Liver (tissue), 9 donors: ENCODE data around the gene FMO3. TPM values are rescaled to one million over a fixed set of nuclear protein-coding genes. Genes with fewer than 3 reads are reported as not detected.
A peak's percentile ranks its signal among the peaks of the same experiment; 100 is the strongest.

ENCODE experiments used
- DNase-seq: peaks from one replicate; pipeline ENCODE4 v3.0.0-alpha.2; 2017; ENCODE audit warnings: low spot score
- H3K27ac ChIP-seq, 2 donors: one replicate each; pipeline ENCODE4 v1.7.0; 2013; ENCODE audit warnings: inconsistent platforms in 2 of 2, low read length in 2 of 2, control low read depth in 1 of 2, low read depth in 1 of 2, mild to moderate bottlenecking in 1 of 2
- H3K27me3 ChIP-seq, 4 donors: one replicate each; pipeline versions ENCODE4 v1.6.1 to v1.7.0; 2013; ENCODE audit warnings: low read length in 3 of 4, inconsistent platforms in 1 of 4, mild to moderate bottlenecking in 1 of 4, moderate library complexity in 1 of 4; ENCODE audit not compliant: control insufficient read depth in 4 of 4, insufficient read depth in 4 of 4
- H3K36me3 ChIP-seq, 4 donors: one replicate each; pipeline versions ENCODE4 v1.6.1 to v1.7.0; 2013; ENCODE audit warnings: low read length in 3 of 4, mild to moderate bottlenecking in 3 of 4, low read depth in 1 of 4, moderate library complexity in 1 of 4; ENCODE audit not compliant: control insufficient read depth in 4 of 4, insufficient read depth in 3 of 4
- H3K4me1 ChIP-seq, 4 donors: one replicate each; pipeline versions ENCODE4 v1.6.1 to v1.7.0; 2013; ENCODE audit warnings: low read length in 3 of 4, mild to moderate bottlenecking in 3 of 4, moderate library complexity in 1 of 4; ENCODE audit not compliant: control insufficient read depth in 4 of 4, insufficient read depth in 4 of 4
- H3K4me3 ChIP-seq, 3 donors: one replicate each; pipeline versions ENCODE4 v1.6.1 to v1.7.0; 2013; ENCODE audit warnings: low read length in 3 of 3, control low read depth in 1 of 3, low read depth in 1 of 3, mild to moderate bottlenecking in 1 of 3
- H3K9ac ChIP-seq, 2 donors: one replicate each; pipeline ENCODE4 v1.7.0; 2013; ENCODE audit warnings: low read length in 2 of 2, mild to moderate bottlenecking in 2 of 2, moderate library complexity in 2 of 2, control low read depth in 1 of 2, low read depth in 1 of 2
- H3K9me3 ChIP-seq, 4 donors: one replicate each; pipeline versions ENCODE4 v1.6.1 to v1.7.0; 2013; ENCODE audit warnings: low read length in 3 of 4; ENCODE audit not compliant: control insufficient read depth in 4 of 4
- EGR1 ChIP-seq, 2 donors: IDR thresholded peaks; 2 replicates each; pipeline ENCODE4 v1.6.1; 2016 to 2018; ENCODE audit warnings: antibody characterized with exemption in 2 of 2, low read depth in 2 of 2
- FOXA1 ChIP-seq: IDR thresholded peaks from 2 replicates; pipeline ENCODE4 v1.6.1; 2016; ENCODE audit warnings: antibody characterized with exemption
- FOXA2 ChIP-seq: IDR thresholded peaks from 2 replicates; pipeline ENCODE4 v1.6.1; 2016; ENCODE audit warnings: antibody characterized with exemption
- HNF4A ChIP-seq, 2 donors: conservative IDR thresholded peaks; 2 replicates each; pipeline ENCODE4 v1.6.1; 2016; ENCODE audit warnings: antibody characterized with exemption in 2 of 2, mild to moderate bottlenecking in 2 of 2
- HNF4G ChIP-seq: IDR thresholded peaks from 2 replicates; pipeline ENCODE4 v1.6.1; 2016; ENCODE audit warnings: antibody characterized with exemption
- JUND ChIP-seq, 2 donors: IDR thresholded peaks; 2 replicates each; pipeline ENCODE4 v1.6.1; 2016; ENCODE audit warnings: antibody characterized with exemption in 2 of 2
- NR2F2 ChIP-seq: IDR thresholded peaks from 2 replicates; pipeline ENCODE4 v1.6.1; 2016; ENCODE audit warnings: antibody characterized with exemption
- RAD21 ChIP-seq, 2 donors: IDR thresholded peaks; 2 replicates each; pipeline ENCODE4 v1.6.1; 2016; ENCODE audit warnings: antibody characterized with exemption in 2 of 2, mild to moderate bottlenecking in 2 of 2
- RXRA ChIP-seq, 2 donors: IDR thresholded peaks; 2 replicates each; pipeline ENCODE4 v1.6.1; 2017 to 2018; ENCODE audit warnings: antibody characterized with exemption in 2 of 2, mild to moderate bottlenecking in 1 of 2
- SP1 ChIP-seq: IDR thresholded peaks from 2 replicates; pipeline ENCODE4 v1.6.1; 2018; ENCODE audit warnings: antibody characterized with exemption, mild to moderate bottlenecking
- TAF1 ChIP-seq: conservative IDR thresholded peaks from 2 replicates; pipeline ENCODE4 v1.6.1; 2016; ENCODE audit warnings: antibody characterized with exemption, mild to moderate bottlenecking
- YY1 ChIP-seq: IDR thresholded peaks from 2 replicates; pipeline ENCODE4 v1.6.1; 2016; ENCODE audit warnings: antibody characterized with exemption, mild to moderate bottlenecking
- WGBS: extraction: QIAGEN DNeasy Blood & Tissue Kit; methylation state at CpG from one replicate; pipeline ENCODE4 v1.1.7; 2013; 5-methylcytosine and 5-hydroxymethylcytosine counted together
- polyA plus RNA-seq, 2 donors: library from polyadenylated mRNA; stranded (reverse) in 1 of 2; unstranded in 1 of 2; fragments of 200-250 nt in 1 of 2; fragments of >200 nt in 1 of 2; fragmentation: Nextera tagmentation in 1 of 2; extraction: Ambion mirVana in 1 of 2; gene quantifications; one replicate each; pipeline versions ENCODE4 v1.2.1 to v1.2.3, GENCODE V29; 2013 to 2015
- total RNA-seq, 2 donors: library from RNA; depleted of rRNA; stranded (reverse); fragments of >200 nt; gene quantifications; one replicate each; pipeline ENCODE4 v1.2.3, GENCODE V29; 2014
- TF ChIP-seq, protein P1 (sequence below): fragments of 150-350 bp; IDR thresholded peaks from 2 replicates; pipeline ENCODE4 v1.5.1; 2017; ENCODE audit warnings: improper control_type of control experiment, low read depth, low read length; ENCODE audit not compliant: missing input control
- TF ChIP-seq, protein P2 (sequence below): IDR thresholded peaks from 2 replicates; pipeline ENCODE4 v1.6.1; 2016; ENCODE audit warnings: antibody characterized with exemption
- TF ChIP-seq, protein P3 (sequence below): IDR thresholded peaks from 2 replicates; pipeline ENCODE4 v1.6.1; 2016; ENCODE audit warnings: antibody characterized with exemption
- TF ChIP-seq, protein P4 (sequence below): IDR thresholded peaks from 2 replicates; pipeline ENCODE4 v1.6.1; 2016; ENCODE audit warnings: antibody characterized with exemption, mild to moderate bottlenecking
- TF ChIP-seq, protein P5 (sequence below): IDR thresholded peaks from 2 replicates; pipeline ENCODE4 v1.6.1; 2016; ENCODE audit warnings: antibody characterized with exemption
- donor health status: healthy.
- donor health status: healthy.
- donor health status: healthy.
- donor health status: healthy.
- donor health status: healthy.

FMO3 gene
- total and polyA plus RNA-seq, 4 donors = 11.1 to 276 (median 123) TPM

DNA sequence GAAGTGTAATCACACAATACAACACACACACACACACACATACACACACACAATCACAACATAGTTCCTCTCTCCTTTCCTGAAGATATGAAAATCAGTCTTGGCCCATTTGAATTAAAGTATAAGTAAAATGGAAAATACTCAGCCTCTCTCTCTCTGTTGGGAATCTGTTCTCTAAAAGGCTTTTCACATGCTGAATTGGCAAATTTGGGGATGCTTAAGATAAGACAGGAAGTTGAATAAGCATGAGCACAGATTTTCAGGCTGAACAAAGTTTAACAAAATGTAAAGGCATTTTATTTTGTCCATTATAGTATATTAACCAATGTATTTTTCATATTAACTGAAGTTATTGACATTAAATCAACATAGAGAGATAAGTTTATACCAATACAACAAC is 70.7 kb downstream of the FMO3 start:
- Histone ChIP-seq H3K4me1 (peaks cover 3 to 24% (median 15%) of the 10 kb centered on the region in 4 donors), H3K36me3 (no peaks in the 10 kb centered on the region), H3K27me3 (no peaks in the 10 kb centered on the region), H3K9me3 (no peaks in the 10 kb centered on the region), H3K9ac (peak overlapping the region in 1 of 2 donors; percentile 25), H3K4me3 (no peak overlapping the region), H3K27ac (peak overlapping the region; percentile 76 to 88)
- DNase-seq = no peak
- TF ChIP-seq, protein P1, sequence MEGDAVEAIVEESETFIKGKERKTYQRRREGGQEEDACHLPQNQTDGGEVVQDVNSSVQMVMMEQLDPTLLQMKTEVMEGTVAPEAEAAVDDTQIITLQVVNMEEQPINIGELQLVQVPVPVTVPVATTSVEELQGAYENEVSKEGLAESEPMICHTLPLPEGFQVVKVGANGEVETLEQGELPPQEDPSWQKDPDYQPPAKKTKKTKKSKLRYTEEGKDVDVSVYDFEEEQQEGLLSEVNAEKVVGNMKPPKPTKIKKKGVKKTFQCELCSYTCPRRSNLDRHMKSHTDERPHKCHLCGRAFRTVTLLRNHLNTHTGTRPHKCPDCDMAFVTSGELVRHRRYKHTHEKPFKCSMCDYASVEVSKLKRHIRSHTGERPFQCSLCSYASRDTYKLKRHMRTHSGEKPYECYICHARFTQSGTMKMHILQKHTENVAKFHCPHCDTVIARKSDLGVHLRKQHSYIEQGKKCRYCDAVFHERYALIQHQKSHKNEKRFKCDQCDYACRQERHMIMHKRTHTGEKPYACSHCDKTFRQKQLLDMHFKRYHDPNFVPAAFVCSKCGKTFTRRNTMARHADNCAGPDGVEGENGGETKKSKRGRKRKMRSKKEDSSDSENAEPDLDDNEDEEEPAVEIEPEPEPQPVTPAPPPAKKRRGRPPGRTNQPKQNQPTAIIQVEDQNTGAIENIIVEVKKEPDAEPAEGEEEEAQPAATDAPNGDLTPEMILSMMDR = no peak
- TF ChIP-seq EGR1 (IDR thresholded peaks at IDR 0.05; ENCODE audit: low read depth in 2 of 2) (no peak), FOXA1 (no peak), HNF4A (conservative IDR thresholded peaks at IDR 0.05) (no peak), RAD21 (IDR thresholded peaks at IDR 0.05) (no peak), YY1 (no peak), HNF4G (no peak), SP1 (no peak), RXRA (IDR thresholded peaks at IDR 0.05) (no peak), JUND (IDR thresholded peaks at IDR 0.05) (no peak), TAF1 (no peak), NR2F2 (no peak)
- TF ChIP-seq, protein P2, sequence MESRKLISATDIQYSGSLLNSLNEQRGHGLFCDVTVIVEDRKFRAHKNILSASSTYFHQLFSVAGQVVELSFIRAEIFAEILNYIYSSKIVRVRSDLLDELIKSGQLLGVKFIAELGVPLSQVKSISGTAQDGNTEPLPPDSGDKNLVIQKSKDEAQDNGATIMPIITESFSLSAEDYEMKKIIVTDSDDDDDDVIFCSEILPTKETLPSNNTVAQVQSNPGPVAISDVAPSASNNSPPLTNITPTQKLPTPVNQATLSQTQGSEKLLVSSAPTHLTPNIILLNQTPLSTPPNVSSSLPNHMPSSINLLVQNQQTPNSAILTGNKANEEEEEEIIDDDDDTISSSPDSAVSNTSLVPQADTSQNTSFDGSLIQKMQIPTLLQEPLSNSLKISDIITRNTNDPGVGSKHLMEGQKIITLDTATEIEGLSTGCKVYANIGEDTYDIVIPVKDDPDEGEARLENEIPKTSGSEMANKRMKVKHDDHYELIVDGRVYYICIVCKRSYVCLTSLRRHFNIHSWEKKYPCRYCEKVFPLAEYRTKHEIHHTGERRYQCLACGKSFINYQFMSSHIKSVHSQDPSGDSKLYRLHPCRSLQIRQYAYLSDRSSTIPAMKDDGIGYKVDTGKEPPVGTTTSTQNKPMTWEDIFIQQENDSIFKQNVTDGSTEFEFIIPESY = no peak
- TF ChIP-seq, protein P3, sequence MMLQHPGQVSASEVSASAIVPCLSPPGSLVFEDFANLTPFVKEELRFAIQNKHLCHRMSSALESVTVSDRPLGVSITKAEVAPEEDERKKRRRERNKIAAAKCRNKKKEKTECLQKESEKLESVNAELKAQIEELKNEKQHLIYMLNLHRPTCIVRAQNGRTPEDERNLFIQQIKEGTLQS = no peak
- TF ChIP-seq, protein P4, sequence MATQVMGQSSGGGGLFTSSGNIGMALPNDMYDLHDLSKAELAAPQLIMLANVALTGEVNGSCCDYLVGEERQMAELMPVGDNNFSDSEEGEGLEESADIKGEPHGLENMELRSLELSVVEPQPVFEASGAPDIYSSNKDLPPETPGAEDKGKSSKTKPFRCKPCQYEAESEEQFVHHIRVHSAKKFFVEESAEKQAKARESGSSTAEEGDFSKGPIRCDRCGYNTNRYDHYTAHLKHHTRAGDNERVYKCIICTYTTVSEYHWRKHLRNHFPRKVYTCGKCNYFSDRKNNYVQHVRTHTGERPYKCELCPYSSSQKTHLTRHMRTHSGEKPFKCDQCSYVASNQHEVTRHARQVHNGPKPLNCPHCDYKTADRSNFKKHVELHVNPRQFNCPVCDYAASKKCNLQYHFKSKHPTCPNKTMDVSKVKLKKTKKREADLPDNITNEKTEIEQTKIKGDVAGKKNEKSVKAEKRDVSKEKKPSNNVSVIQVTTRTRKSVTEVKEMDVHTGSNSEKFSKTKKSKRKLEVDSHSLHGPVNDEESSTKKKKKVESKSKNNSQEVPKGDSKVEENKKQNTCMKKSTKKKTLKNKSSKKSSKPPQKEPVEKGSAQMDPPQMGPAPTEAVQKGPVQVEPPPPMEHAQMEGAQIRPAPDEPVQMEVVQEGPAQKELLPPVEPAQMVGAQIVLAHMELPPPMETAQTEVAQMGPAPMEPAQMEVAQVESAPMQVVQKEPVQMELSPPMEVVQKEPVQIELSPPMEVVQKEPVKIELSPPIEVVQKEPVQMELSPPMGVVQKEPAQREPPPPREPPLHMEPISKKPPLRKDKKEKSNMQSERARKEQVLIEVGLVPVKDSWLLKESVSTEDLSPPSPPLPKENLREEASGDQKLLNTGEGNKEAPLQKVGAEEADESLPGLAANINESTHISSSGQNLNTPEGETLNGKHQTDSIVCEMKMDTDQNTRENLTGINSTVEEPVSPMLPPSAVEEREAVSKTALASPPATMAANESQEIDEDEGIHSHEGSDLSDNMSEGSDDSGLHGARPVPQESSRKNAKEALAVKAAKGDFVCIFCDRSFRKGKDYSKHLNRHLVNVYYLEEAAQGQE = no peak
- TF ChIP-seq, protein P5, sequence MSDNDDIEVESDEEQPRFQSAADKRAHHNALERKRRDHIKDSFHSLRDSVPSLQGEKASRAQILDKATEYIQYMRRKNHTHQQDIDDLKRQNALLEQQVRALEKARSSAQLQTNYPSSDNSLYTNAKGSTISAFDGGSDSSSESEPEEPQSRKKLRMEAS = no peak

DNA sequence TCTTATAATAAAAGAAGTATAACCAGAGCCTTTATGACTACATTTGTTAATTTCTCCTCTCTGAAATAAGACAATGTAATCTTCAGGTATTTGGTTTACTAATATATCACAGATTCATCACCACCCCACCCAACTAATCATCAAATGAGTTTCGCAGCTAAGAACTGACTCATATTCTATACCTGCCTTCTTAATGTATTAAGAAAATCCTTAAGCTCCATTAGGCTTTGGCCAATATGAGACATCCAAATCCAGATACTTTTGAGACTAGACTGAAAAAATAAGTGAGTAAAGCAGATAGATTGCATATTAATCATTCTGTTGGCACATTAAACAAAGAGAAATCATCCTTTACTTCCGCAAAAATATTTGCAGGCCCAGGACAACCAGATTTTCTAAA is 75.7 kb downstream of the FMO3 start:
- Histone ChIP-seq H3K36me3 (no peaks in the 10 kb centered on the region), H3K27ac (no peak overlapping the region), H3K9me3 (no peaks in the 10 kb centered on the region), H3K4me1 (peaks cover 0 to 5% (median 2%) of the 10 kb centered on the region in 4 donors), H3K4me3 (no peak overlapping the region), H3K9ac (no peak overlapping the region), H3K27me3 (no peaks in the 10 kb centered on the region)
- TF ChIP-seq, protein P4 = no peak
- TF ChIP-seq FOXA1 = no peak
- no peak for TF ChIP-seq RXRA (IDR thresholded peaks at IDR 0.05)
- TF ChIP-seq FOXA2 = no peak
- TF ChIP-seq, protein P2 = no peak
- TF ChIP-seq RAD21 (IDR thresholded peaks at IDR 0.05) = no peak
- no peak for TF ChIP-seq JUND (IDR thresholded peaks at IDR 0.05)
- TF ChIP-seq TAF1 = no peak
- no peak for TF ChIP-seq NR2F2
- no peak for TF ChIP-seq HNF4G
- WGBS = 96% methylated on average over 2 of the region's 2 CpGs
- DNase-seq = no peak
